ENCODE measurements around the gene RNF167.

DNA sequence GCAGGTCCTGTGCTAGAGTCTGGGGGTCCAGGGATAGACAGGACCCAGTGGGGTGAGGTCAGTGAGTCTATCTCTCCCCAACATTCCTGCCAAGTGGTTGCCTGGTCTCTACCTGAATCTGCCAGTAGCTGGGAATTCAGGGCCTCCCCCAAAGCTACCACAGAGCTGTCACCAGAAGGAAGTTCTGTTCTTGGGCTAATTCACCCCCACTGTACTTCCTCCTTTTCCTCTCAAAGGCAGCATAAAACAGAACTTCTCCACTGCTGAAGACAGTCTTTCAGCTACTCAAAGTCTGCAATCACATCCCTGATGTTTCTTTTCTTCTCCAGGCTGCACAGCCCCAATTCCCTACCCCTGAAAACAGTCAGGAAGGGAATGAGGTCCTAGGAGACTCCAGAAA is 38.7 kb downstream of the RNF167 start:
- TF ChIP-seq, protein P1, sequence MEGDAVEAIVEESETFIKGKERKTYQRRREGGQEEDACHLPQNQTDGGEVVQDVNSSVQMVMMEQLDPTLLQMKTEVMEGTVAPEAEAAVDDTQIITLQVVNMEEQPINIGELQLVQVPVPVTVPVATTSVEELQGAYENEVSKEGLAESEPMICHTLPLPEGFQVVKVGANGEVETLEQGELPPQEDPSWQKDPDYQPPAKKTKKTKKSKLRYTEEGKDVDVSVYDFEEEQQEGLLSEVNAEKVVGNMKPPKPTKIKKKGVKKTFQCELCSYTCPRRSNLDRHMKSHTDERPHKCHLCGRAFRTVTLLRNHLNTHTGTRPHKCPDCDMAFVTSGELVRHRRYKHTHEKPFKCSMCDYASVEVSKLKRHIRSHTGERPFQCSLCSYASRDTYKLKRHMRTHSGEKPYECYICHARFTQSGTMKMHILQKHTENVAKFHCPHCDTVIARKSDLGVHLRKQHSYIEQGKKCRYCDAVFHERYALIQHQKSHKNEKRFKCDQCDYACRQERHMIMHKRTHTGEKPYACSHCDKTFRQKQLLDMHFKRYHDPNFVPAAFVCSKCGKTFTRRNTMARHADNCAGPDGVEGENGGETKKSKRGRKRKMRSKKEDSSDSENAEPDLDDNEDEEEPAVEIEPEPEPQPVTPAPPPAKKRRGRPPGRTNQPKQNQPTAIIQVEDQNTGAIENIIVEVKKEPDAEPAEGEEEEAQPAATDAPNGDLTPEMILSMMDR (IDR thresholded peaks at IDR 0.05; ENCODE audit: low read length): no peak
- TF ChIP-seq EZH2phosphoT487 (IDR thresholded peaks at IDR 0.05; ENCODE audit: low read length): no peak

Measured in MM.1S (cell line).